ENCODE data around the gene MIB2.

DNA sequence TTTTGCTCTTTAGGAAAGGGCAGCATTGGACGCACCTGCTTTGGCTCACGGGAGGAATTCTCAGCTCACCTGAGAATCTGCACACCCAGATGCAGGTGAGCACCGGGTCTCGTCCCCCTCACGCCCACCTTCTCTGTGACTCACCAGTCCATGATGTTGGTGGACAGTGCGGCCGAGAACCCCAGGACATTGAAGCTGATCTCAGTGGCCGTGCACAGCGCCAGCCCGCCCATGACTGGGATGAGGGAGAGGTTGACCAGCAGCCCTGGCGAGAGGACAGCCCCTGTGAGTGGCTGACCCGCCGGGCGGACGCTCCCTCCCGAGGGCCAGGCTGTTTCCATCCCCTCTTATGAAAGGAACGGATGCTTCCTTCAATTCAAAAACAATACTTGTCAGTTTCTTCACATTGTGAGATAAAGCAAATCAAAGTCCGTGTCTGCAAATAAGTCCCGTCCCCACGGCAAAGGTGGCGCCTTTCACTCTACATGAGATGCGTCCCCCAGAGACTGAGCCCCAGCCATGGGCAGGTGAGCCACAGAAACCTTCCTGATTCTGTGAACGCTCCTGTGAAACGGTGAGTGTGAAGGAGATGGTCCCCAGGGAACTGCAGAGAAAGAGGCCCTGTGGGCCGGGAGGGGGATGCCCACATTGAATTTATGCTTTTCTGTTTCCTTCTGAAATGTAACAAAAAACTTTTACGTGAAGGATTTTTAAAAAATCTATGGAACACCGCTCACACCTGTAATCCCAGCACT lies 56.2 kb downstream of the MIB2 start:
- TF ChIP-seq POLR2A (IDR thresholded peaks at IDR 0.05; ENCODE audit: low read depth, low read length) (no peak), TAF1 (IDR thresholded peaks at IDR 0.05; ENCODE audit: borderline replicate concordance, low read depth, low read length) (no peak)

Measured in GM12892 (cell line).